GM13977 (cell line): ENCODE data around the gene PDGFA.

Experiments used
- DNase-seq: peaks from one replicate; pipeline ENCODE4 v3.0.0; 2012; ENCODE audit warnings: low spot score
- CTCF ChIP-seq: IDR thresholded peaks from 2 replicates; pipeline ENCODE4 v1.5.1; 2012; ENCODE audit warnings: mild to moderate bottlenecking, control low read depth; ENCODE audit not compliant: insufficient read depth; ENCODE audit errors: extremely low read depth, missing control alignments
- in situ Hi-C: fragments of 300-500 bp; cut with MboI; formaldehyde crosslinking; loops from one replicate; pipeline ENCODE4 v1.12.0; 2022; ENCODE audit warnings: low sequenced_read_pairs, low pct_unique_long_range_greater_than_20kb, mixed read lengths, inconsistent platforms; ENCODE audit not compliant: unreplicated experiment

PDGFA gene

DNA sequence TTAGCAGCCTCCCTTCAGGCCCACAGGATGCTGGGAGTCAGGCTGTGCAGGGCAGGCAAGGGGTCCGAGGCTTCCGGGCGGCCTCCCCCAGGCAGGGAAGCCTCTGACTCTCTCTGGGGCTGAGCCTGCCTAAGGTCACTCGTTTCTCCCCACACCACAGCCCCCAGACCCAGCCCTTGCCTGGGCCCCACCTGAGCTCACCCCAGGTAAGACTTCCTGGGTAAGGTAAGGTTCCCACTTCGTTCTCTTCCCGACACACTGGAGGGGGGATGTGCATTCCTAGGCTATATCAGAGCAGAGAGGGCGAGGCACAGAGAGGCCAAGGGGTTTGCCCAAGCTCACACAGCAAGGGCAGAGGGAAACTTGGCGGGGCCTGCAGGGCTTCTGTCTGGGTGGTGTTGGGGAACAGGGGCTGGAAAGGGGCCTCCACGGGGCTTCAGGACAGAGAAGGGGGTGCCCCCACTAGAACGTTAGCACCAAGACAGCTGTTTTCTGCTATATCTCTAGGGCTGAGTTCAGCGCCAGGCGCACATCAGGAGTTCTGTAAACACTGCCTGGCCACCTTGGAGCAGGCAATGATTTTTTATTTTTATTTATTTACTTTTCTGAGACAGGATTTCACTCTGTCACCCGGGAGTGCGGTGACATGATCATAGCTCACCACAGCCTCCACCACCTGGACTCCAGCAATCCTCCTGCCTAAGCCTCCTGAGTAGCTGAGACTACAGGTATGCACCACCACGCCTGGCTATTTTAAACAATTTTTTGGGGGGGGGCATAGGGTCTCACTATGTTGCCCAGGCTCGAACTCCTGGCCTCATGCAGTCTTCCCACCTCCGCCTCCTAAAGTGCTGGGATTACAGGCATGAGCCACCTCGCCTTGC lies 24.9 kb upstream of the PDGFA start:
- in situ Hi-C loops = no loop called here
- no peak for TF ChIP-seq CTCF
- DNase-seq = no peak

DNA sequence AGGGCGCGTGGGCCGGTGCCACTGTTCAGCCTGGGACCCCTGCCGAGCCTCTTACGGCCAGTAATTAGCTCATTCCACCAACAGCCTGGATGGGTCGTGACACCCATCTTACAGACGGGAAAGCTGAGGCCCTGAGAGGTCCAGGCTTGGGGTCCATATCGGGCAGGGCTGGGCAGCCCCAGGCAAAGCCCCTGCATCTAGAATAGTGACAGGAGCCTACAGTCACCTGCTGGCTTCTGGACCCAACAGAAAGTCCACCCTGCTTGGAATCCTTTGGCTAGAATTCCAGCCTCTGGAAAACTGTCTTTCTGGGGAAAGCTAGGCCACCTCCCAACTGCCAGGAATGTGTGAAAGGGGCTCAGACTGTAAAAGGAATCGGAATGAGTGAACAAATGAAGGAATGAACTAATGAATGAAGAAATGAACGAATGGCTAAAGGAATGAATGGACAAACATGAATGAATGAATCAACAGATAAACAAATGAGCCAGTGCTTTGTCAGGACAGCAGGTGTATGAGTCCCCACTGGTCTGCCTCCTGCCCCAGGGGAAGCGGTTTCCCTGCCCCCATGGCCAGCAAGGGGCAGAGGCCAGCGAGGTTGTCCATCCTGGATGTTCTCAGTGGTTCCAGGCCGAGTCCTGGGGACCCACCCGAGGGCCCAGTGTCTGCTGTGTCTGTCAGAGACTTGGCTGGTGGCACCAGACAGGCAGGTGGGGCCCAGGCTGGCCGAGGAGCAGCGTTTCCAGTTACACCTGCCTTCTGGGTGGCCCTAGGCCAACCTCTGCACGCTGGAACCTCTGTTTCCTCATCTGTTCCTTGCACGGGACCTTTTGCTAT lies 24.1 kb upstream of the PDGFA start:
- DNase-seq = no peak
- in situ Hi-C loops = no loop called here
- no peak for TF ChIP-seq CTCF

- no peak for TF ChIP-seq CTCF
- DNase-seq = no peak
- in situ Hi-C loops = no loop called here
These were observed 23.3 kb upstream of the PDGFA start for GRCh38 chr7:542713-543500.

DNA sequence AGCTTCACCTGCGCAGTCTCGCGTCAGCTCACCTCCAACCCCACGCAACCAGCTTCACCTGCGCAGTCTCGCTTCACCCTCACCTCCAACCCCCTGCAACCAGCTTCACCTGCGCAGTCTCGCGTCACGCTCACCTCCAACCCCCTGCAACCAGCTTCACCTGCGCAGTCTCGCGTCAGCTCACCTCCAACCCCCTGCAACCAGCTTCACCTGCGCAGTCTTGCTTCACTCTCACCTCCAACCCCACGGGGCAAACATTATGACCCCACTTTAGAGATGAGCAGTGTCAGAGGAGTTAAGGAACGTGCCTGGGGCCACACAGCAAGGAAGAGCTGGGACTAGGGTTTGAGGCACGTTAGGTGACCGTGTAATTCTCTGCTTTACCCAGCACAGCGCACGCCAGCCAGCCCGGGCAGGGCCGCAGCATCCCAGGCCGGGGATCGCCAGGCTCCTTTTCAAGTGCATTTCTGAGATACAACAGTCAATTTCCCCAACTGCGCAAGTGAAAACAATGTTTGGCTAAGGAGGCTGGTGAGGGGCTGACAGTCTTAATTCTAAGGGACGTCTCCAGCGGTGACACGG lies 22.6 kb upstream of the PDGFA start:
- in situ Hi-C loops = no loop called here
- no peak for TF ChIP-seq CTCF

GRCh38 chr7:541661-542060 lies 22.0 kb upstream of the PDGFA start:
- no peak for DNase-seq
- in situ Hi-C loops = no loop called here
- TF ChIP-seq CTCF = no peak

More for the DNA sequence above, 22.6 kb upstream of the PDGFA start:
- DNase-seq = no peak

DNA sequence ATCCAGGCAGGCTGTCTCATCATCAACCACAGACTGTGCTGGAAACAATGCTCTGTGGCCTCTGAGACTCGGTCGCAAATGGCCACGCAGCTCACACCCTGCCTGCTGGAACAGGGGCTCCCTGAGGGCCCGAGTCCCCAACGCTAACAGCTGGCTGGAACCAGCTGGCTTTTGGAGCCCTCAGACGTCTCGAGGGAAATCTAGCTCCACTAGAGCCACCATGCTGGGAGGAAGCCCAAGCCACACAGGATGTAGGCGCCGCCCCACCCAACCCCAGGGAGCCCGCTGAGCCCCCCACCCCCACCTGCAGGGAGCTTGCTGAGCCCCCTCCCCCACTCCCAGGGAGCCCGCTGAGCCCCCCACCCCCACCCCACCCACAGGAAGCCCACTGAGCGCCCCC lies 21.4 kb upstream of the PDGFA start:
- no peak for TF ChIP-seq CTCF
- in situ Hi-C loops = no loop called here
- DNase-seq = no peak
